ENCODE measurements around the gene TUBB2B.

TUBB2B gene

GRCh38 chr6:3233904-3234303 is 6.5 kb upstream of the TUBB2B start:
- Histone ChIP-seq H3K27me3 (ENCODE audit: control insufficient read depth in 2 of 2, insufficient read depth in 2 of 2, low read length in 2 of 2) (peaks cover 43 to 55% of the 10 kb centered on the region in 2 donors), H3K4me1 (ENCODE audit: control insufficient read depth in 2 of 2, insufficient read depth in 2 of 2, low read length in 2 of 2) (peaks cover 15 to 17% of the 10 kb centered on the region in 2 donors)

GRCh38 chr6:3233321-3233720 is 5.9 kb upstream of the TUBB2B start:
- Histone ChIP-seq H3K27me3 (ENCODE audit: control insufficient read depth in 2 of 2, insufficient read depth in 2 of 2, low read length in 2 of 2) (peaks cover 47 to 59% of the 10 kb centered on the region in 2 donors), H3K9ac (ENCODE audit: low read depth in 1 of 2, low read length in 2 of 2) (no peak overlapping the region)

More at GRCh38 chr6:3233904-3234303, 6.5 kb upstream of the TUBB2B start:
- Histone ChIP-seq H3K9ac (ENCODE audit: low read depth in 1 of 2, low read length in 2 of 2) (no peak overlapping the region), H3K36me3 (ENCODE audit: control insufficient read depth in 2 of 2, insufficient read depth in 2 of 2, low read length in 2 of 2) (no peaks in the 10 kb centered on the region), H3K4me3 (ENCODE audit: low read length in 2 of 2) (no peak overlapping the region), H3K9me3 (ENCODE audit: control insufficient read depth in 2 of 2, low read length in 2 of 2) (no peaks in the 10 kb centered on the region), H3K27ac (ENCODE audit: low read depth in 2 of 2, low read length in 2 of 2) (no peak overlapping the region)

DNA sequence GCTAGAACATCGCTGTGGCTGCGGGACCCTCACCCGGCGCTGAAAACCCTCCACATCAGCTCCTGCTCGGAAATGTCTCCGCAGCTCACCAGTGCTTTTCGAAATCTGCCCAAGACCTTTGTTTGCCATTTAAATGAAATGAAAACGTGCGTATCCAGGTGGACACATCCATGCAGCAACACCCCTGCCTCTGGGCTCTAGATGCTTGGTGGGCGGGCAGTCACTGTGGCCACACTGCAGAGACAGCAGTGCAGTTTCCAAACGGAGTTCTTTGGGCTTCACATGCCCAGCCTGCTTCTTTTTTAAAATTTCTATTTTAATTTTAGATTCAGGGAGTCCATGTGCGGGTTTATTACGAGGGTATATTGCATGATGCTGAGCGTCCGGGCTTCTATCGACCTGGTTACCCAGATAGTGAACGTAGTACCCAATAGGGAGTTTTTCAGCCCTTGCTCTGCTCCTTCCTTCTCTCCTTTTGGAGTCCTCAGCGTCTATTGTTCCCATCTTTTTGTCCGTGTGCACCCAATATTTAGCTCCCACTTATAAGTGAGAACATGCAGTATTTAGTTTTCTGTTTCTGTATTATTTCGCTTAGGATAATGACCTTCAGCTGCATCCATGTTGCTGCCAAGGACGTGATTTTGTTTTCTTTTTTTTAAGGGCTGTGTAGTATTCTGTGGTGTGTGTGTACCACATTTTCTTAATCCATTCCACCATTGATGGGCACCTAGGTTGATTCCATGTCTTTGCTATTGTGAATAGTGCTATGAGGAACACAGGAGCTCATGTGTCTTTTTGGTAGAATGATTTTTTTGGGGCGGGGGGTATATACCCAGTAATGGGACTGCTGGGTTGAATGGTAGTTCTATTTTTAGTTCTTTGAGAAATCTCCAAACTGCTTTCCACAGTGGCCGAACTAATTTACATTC is 4.8 kb upstream of the TUBB2B start:
- no peaks in the 10 kb centered on the region for H3K36me3 ChIP-seq (ENCODE audit: control insufficient read depth in 2 of 2, insufficient read depth in 2 of 2, low read length in 2 of 2)
- H3K27me3 ChIP-seq (ENCODE audit: control insufficient read depth in 2 of 2, insufficient read depth in 2 of 2, low read length in 2 of 2) = peaks cover 54 to 67% of the 10 kb centered on the region in 2 donors
- no peak overlapping the region for H3K27ac ChIP-seq (ENCODE audit: low read depth in 2 of 2, low read length in 2 of 2)
- peak overlapping the region in 1 of 2 donors; percentile 50 for H3K9ac ChIP-seq (ENCODE audit: low read depth in 1 of 2, low read length in 2 of 2)
- H3K9me3 ChIP-seq (ENCODE audit: control insufficient read depth in 2 of 2, low read length in 2 of 2) = no peaks in the 10 kb centered on the region
- H3K4me3 ChIP-seq (ENCODE audit: low read length in 2 of 2) = peak overlapping the region; percentile 59 to 79
- H3K4me1 ChIP-seq (ENCODE audit: control insufficient read depth in 2 of 2, insufficient read depth in 2 of 2, low read length in 2 of 2) = peaks cover 26% of the 10 kb centered on the region in 2 donors

More at GRCh38 chr6:3233321-3233720, 5.9 kb upstream of the TUBB2B start:
- H3K27ac ChIP-seq (ENCODE audit: low read depth in 2 of 2, low read length in 2 of 2) = no peak overlapping the region
- peaks cover 18 to 21% of the 10 kb centered on the region in 2 donors for H3K4me1 ChIP-seq (ENCODE audit: control insufficient read depth in 2 of 2, insufficient read depth in 2 of 2, low read length in 2 of 2)
- no peaks in the 10 kb centered on the region for H3K9me3 ChIP-seq (ENCODE audit: control insufficient read depth in 2 of 2, low read length in 2 of 2)
- no peak overlapping the region for H3K4me3 ChIP-seq (ENCODE audit: low read length in 2 of 2)
- H3K36me3 ChIP-seq (ENCODE audit: control insufficient read depth in 2 of 2, insufficient read depth in 2 of 2, low read length in 2 of 2) = no peaks in the 10 kb centered on the region

DNA sequence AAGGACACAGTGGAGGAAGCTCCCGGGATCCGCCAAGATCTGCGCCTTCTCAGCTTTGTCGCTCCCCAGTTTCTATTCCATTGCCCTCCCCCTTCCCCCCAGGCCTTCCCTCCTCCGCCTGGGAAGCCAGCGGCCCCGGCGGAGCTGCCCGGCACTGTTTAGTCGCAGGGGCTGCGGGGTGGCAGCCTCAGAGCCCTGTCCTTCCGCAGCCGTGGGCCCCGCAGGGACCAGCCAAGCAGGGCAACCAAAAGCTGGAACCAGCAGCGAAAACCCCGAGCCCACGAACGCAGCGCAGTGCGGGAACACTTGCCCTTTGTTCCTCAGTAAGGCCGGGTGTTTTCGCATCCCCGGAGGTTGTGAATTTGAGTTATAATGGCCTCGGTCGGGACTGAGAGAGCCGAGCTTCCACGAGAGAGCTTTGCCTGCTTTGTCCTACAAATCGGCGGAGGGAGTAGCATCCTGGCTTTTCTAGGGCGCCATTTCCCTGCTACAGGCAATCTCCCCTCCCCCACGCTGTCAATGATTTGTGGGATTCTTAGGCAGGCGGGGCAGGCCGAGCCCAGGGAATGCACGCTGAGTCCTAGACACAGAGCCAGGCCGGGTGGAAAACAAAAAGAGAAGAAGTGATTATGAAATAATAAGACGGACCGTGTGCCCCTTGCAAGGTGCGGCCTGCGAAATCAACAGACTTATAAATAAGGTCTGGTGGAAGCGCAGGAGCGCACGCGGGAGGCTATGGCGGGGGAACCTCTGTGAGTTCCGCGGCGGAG is 4.0 kb upstream of the TUBB2B start:
- Histone ChIP-seq H3K27ac (ENCODE audit: low read depth in 2 of 2, low read length in 2 of 2) (peak overlapping the region; percentile 39 to 48), H3K4me3 (ENCODE audit: low read length in 2 of 2) (peak overlapping the region; percentile 59 to 79), H3K36me3 (ENCODE audit: control insufficient read depth in 2 of 2, insufficient read depth in 2 of 2, low read length in 2 of 2) (no peaks in the 10 kb centered on the region), H3K27me3 (ENCODE audit: control insufficient read depth in 2 of 2, insufficient read depth in 2 of 2, low read length in 2 of 2) (peaks cover 63 to 75% of the 10 kb centered on the region in 2 donors), H3K9me3 (ENCODE audit: control insufficient read depth in 2 of 2, low read length in 2 of 2) (no peaks in the 10 kb centered on the region), H3K9ac (ENCODE audit: low read depth in 1 of 2, low read length in 2 of 2) (peak overlapping the region; percentile 41 to 50), H3K4me1 (ENCODE audit: control insufficient read depth in 2 of 2, insufficient read depth in 2 of 2, low read length in 2 of 2) (peaks cover 32 to 33% of the 10 kb centered on the region in 2 donors)

- peak overlapping the region in 1 of 2 donors; percentile 48 for H3K27ac ChIP-seq (ENCODE audit: low read depth in 2 of 2, low read length in 2 of 2)
- H3K9ac ChIP-seq (ENCODE audit: low read depth in 1 of 2, low read length in 2 of 2) = peak overlapping the region in 1 of 2 donors; percentile 50
- peak overlapping the region; percentile 59 to 79 for H3K4me3 ChIP-seq (ENCODE audit: low read length in 2 of 2)
- H3K4me1 ChIP-seq (ENCODE audit: control insufficient read depth in 2 of 2, insufficient read depth in 2 of 2, low read length in 2 of 2) = peaks cover 32 to 33% of the 10 kb centered on the region in 2 donors
- no peaks in the 10 kb centered on the region for H3K36me3 ChIP-seq (ENCODE audit: control insufficient read depth in 2 of 2, insufficient read depth in 2 of 2, low read length in 2 of 2)
- H3K9me3 ChIP-seq (ENCODE audit: control insufficient read depth in 2 of 2, low read length in 2 of 2) = no peaks in the 10 kb centered on the region
- peaks cover 68 to 76% of the 10 kb centered on the region in 2 donors for H3K27me3 ChIP-seq (ENCODE audit: control insufficient read depth in 2 of 2, insufficient read depth in 2 of 2, low read length in 2 of 2)
These were observed 3.4 kb upstream of the TUBB2B start for GRCh38 chr6:3230900-3231246.

DNA sequence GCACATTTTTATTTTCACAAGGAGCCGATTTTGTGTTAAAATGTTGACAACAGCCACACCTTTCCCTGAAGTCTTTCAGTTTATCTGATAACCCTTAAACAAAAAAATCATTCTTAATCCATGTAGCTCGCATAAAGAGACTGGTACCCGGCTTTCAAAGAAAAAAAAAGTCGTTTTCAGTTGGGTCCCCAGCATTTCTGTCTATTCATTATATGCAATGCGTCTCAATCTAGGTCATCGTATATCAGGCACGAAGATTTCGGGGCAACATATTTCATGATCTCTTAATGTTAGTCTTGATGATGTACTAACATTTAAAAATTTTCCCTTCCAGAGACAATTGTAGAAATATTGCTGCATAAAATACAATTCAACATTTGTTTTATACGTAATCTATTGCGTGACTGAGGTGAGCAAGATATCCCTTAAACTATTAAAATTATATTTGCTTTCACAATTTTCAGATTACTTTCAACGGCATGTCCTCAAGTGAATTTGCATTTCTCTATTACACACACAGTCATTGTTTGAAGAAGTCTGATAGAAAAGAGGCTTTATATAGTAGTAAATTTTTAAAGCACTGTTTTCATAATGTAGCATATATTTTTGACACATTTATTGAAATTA is 2.9 kb upstream of the TUBB2B start:
- H3K36me3 ChIP-seq (ENCODE audit: control insufficient read depth in 2 of 2, insufficient read depth in 2 of 2, low read length in 2 of 2) = no peaks in the 10 kb centered on the region
- peaks cover 32 to 33% of the 10 kb centered on the region in 2 donors for H3K4me1 ChIP-seq (ENCODE audit: control insufficient read depth in 2 of 2, insufficient read depth in 2 of 2, low read length in 2 of 2)
- H3K27me3 ChIP-seq (ENCODE audit: control insufficient read depth in 2 of 2, insufficient read depth in 2 of 2, low read length in 2 of 2) = peaks cover 68 to 77% of the 10 kb centered on the region in 2 donors
- H3K9me3 ChIP-seq (ENCODE audit: control insufficient read depth in 2 of 2, low read length in 2 of 2) = no peaks in the 10 kb centered on the region
- no peak overlapping the region for H3K27ac ChIP-seq (ENCODE audit: low read depth in 2 of 2, low read length in 2 of 2)
- H3K9ac ChIP-seq (ENCODE audit: low read depth in 1 of 2, low read length in 2 of 2) = no peak overlapping the region
- no peak overlapping the region for H3K4me3 ChIP-seq (ENCODE audit: low read length in 2 of 2)

- Histone ChIP-seq H3K9ac (ENCODE audit: low read depth in 1 of 2, low read length in 2 of 2) (no peak overlapping the region), H3K9me3 (ENCODE audit: control insufficient read depth in 2 of 2, low read length in 2 of 2) (no peaks in the 10 kb centered on the region), H3K27me3 (ENCODE audit: control insufficient read depth in 2 of 2, insufficient read depth in 2 of 2, low read length in 2 of 2) (peaks cover 68 to 77% of the 10 kb centered on the region in 2 donors), H3K4me1 (ENCODE audit: control insufficient read depth in 2 of 2, insufficient read depth in 2 of 2, low read length in 2 of 2) (peaks cover 32 to 33% of the 10 kb centered on the region in 2 donors), H3K27ac (ENCODE audit: low read depth in 2 of 2, low read length in 2 of 2) (no peak overlapping the region), H3K4me3 (ENCODE audit: low read length in 2 of 2) (peak overlapping the region; percentile 1 to 39), H3K36me3 (ENCODE audit: control insufficient read depth in 2 of 2, insufficient read depth in 2 of 2, low read length in 2 of 2) (no peaks in the 10 kb centered on the region)
These were observed 2.2 kb upstream of the TUBB2B start for GRCh38 chr6:3229566-3230178.

- no peak overlapping the region for H3K9ac ChIP-seq (ENCODE audit: low read depth in 1 of 2, low read length in 2 of 2)
- no peaks in the 10 kb centered on the region for H3K36me3 ChIP-seq (ENCODE audit: control insufficient read depth in 2 of 2, insufficient read depth in 2 of 2, low read length in 2 of 2)
- H3K4me1 ChIP-seq (ENCODE audit: control insufficient read depth in 2 of 2, insufficient read depth in 2 of 2, low read length in 2 of 2) = peaks cover 32 to 33% of the 10 kb centered on the region in 2 donors
- peaks cover 64 to 74% of the 10 kb centered on the region in 2 donors for H3K27me3 ChIP-seq (ENCODE audit: control insufficient read depth in 2 of 2, insufficient read depth in 2 of 2, low read length in 2 of 2)
- no peaks in the 10 kb centered on the region for H3K9me3 ChIP-seq (ENCODE audit: control insufficient read depth in 2 of 2, low read length in 2 of 2)
- H3K27ac ChIP-seq (ENCODE audit: low read depth in 2 of 2, low read length in 2 of 2) = no peak overlapping the region
- H3K4me3 ChIP-seq (ENCODE audit: low read length in 2 of 2) = peak overlapping the region; percentile 39 to 61
These were observed 1.5 kb upstream of the TUBB2B start for GRCh38 chr6:3228771-3229565.

- Histone ChIP-seq H3K4me1 (ENCODE audit: control insufficient read depth in 2 of 2, insufficient read depth in 2 of 2, low read length in 2 of 2) (peaks cover 32 to 33% of the 10 kb centered on the region in 2 donors), H3K27ac (ENCODE audit: low read depth in 2 of 2, low read length in 2 of 2) (no peak overlapping the region), H3K9me3 (ENCODE audit: control insufficient read depth in 2 of 2, low read length in 2 of 2) (no peaks in the 10 kb centered on the region), H3K36me3 (ENCODE audit: control insufficient read depth in 2 of 2, insufficient read depth in 2 of 2, low read length in 2 of 2) (no peaks in the 10 kb centered on the region), H3K4me3 (ENCODE audit: low read length in 2 of 2) (peak overlapping the region; percentile 22), H3K27me3 (ENCODE audit: control insufficient read depth in 2 of 2, insufficient read depth in 2 of 2, low read length in 2 of 2) (peaks cover 58 to 71% of the 10 kb centered on the region in 2 donors), H3K9ac (ENCODE audit: low read depth in 1 of 2, low read length in 2 of 2) (no peak overlapping the region)
These were observed 706 bp upstream of the TUBB2B start for GRCh38 chr6:3228046-3228671.

Measured in mucosa of rectum (tissue), 2 donors.